Suprapubic skin (tissue), 3 donors: ENCODE measurements around the gene MVD.

Experiments
- CTCF ChIP-seq, 2 donors: fragments of 200-600 bp in 1 of 2; fragments of 450-650 bp in 1 of 2; sonication (generic) in 1 of 2; IDR thresholded peaks; one replicate each; pipeline ENCODE4 v1.5.1; 2016 to 2019; ENCODE audit warnings: antibody characterized with exemption in 2 of 2, mild to moderate bottlenecking in 1 of 2, moderate library complexity in 1 of 2
- POLR2AphosphoS5 ChIP-seq, 3 donors: sonication (generic); formaldehyde crosslinking; IDR thresholded peaks; one replicate each; pipeline ENCODE4 v1.6.1; 2017; ENCODE audit warnings: antibody characterized with exemption in 3 of 3

- no peak for TF ChIP-seq CTCF (IDR thresholded peaks at IDR 0.05)
- TF ChIP-seq POLR2AphosphoS5 (IDR thresholded peaks at IDR 0.05) = no peak
Observed at GRCh38 chr16:88662222-88662842, 559 bp downstream of the MVD start.
